Spleen (tissue), 7 donors: ENCODE data around the gene FAM110D.

Experiments used
- CTCF ChIP-seq, 11 experiments: fragments of 200-600 bp in 7 of 11; fragments of 450-650 bp in 4 of 11; sonication (generic) in 4 of 11; IDR thresholded peaks in 8 of 11; conservative IDR thresholded peaks in 3 of 11; 1 replicate in 7 of 11; 2 replicates in 4 of 11; pipeline versions ENCODE4 v1.4.0 to v1.8.0; 2016 to 2021; ENCODE audit warnings: antibody characterized with exemption in 11 of 11, inconsistent platforms in 4 of 11, mild to moderate bottlenecking in 1 of 11
- POLR2A ChIP-seq, 3 donors: fragments of 450-650 bp; IDR thresholded peaks; one replicate each; pipeline ENCODE4 v1.5.1; 2017; ENCODE audit warnings: antibody characterized with exemption in 3 of 3, mild to moderate bottlenecking in 1 of 3
- POLR2AphosphoS5 ChIP-seq, 3 donors: sonication (generic); formaldehyde crosslinking; IDR thresholded peaks; one replicate each; pipeline ENCODE4 v1.5.1; 2017; ENCODE audit warnings: antibody characterized with exemption in 3 of 3
- donor health status: DM: no; HTN: no; CAD: no; lungs with moderate emphysema.
- donor health status: DM: no; HTN: no; CAD: no.
- donor health status: DM: no; HTN: no; CAD: no.

- TF ChIP-seq POLR2A (IDR thresholded peaks at IDR 0.05) = no peak
- TF ChIP-seq CTCF (IDR thresholded peaks at IDR 0.05 in 8 of 11, conservative IDR thresholded peaks at IDR 0.05 in 3 of 11) = no peak
- TF ChIP-seq POLR2AphosphoS5 (IDR thresholded peaks at IDR 0.05) = no peak
These were observed 4.8 kb upstream of the FAM110D start for GRCh38 chr1:26153966-26154532.
